Measurements from ENCODE around the gene KCTD4. TPM values are rescaled to one million over a fixed set of nuclear protein-coding genes. Genes with fewer than 3 reads are reported as not detected.

The KCTD4 gene
- total RNA-seq, 2 donors from 2014 or later = not detected

DNA sequence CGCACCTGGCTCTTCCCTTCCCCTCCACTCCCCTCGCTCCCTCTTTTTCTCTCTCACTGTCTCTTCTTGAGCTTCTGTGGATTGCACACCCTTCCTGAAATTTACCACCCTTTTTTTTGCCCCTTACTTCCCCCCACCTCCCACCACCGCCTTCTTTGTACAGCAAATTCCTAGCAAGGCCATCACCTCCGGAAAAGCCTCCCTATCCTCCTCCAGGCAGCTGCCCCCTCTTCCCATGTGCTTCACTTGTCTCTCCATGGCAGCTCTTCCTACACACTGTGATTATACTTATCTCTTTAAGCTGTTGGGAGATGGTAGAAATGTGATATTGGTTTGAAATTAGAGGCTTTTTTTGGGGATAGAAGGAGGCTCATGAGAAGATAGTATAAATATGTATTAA is 28.3 kb upstream of the KCTD4 start:
- TF ChIP-seq, protein P1, sequence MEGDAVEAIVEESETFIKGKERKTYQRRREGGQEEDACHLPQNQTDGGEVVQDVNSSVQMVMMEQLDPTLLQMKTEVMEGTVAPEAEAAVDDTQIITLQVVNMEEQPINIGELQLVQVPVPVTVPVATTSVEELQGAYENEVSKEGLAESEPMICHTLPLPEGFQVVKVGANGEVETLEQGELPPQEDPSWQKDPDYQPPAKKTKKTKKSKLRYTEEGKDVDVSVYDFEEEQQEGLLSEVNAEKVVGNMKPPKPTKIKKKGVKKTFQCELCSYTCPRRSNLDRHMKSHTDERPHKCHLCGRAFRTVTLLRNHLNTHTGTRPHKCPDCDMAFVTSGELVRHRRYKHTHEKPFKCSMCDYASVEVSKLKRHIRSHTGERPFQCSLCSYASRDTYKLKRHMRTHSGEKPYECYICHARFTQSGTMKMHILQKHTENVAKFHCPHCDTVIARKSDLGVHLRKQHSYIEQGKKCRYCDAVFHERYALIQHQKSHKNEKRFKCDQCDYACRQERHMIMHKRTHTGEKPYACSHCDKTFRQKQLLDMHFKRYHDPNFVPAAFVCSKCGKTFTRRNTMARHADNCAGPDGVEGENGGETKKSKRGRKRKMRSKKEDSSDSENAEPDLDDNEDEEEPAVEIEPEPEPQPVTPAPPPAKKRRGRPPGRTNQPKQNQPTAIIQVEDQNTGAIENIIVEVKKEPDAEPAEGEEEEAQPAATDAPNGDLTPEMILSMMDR (IDR thresholded peaks at IDR 0.05) = no peak
- no peak overlapping the region for H3K27ac ChIP-seq
- H3K4me1 ChIP-seq (ENCODE audit: control insufficient read depth in 1 of 2, low read depth in 2 of 2) = no peaks in the 10 kb centered on the region
- H3K36me3 ChIP-seq = no peaks in the 10 kb centered on the region
- H3K9me3 ChIP-seq = no peaks in the 10 kb centered on the region
- no peak for ATAC-seq (ENCODE audit: insufficient number of reproducible peaks, low FRiP score, low read depth)
- no peaks in the 10 kb centered on the region for H3K27me3 ChIP-seq (replicated peaks; ENCODE audit: insufficient read depth)
- H3K4me3 ChIP-seq = no peak overlapping the region
- no peak for DNase-seq (ENCODE audit: low spot score)

DNA sequence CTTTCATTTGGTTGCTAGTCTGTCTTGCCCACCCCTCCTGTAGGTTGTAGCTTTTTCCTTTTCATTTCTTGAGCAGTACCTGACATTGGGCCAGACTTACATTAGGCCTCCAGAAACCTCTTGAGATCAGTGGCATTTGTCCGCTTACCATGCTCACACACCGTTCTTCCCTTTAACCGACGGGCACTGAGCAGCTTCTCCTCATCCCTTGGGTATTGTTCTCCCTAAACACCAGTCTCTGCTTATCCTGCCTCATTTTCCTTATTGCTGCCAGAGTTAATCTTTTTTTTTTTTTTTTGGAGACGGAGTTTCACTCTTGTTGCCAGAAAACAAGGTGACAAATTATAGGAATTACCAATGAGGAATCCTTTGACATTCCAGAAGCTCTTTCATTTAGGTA is 27.2 kb upstream of the KCTD4 start:
- H3K4me3 ChIP-seq = no peak overlapping the region
- H3K4me1 ChIP-seq (ENCODE audit: control insufficient read depth in 1 of 2, low read depth in 2 of 2) = no peaks in the 10 kb centered on the region
- TF ChIP-seq, protein P1 (IDR thresholded peaks at IDR 0.05) = no peak
- DNase-seq (ENCODE audit: low spot score) (no peak), ATAC-seq (ENCODE audit: insufficient number of reproducible peaks, low FRiP score, low read depth) (no peak)
- H3K36me3 ChIP-seq = no peaks in the 10 kb centered on the region
- no peaks in the 10 kb centered on the region for H3K9me3 ChIP-seq
- no peaks in the 10 kb centered on the region for H3K27me3 ChIP-seq (replicated peaks; ENCODE audit: insufficient read depth)
- no peak overlapping the region for H3K27ac ChIP-seq

DNA sequence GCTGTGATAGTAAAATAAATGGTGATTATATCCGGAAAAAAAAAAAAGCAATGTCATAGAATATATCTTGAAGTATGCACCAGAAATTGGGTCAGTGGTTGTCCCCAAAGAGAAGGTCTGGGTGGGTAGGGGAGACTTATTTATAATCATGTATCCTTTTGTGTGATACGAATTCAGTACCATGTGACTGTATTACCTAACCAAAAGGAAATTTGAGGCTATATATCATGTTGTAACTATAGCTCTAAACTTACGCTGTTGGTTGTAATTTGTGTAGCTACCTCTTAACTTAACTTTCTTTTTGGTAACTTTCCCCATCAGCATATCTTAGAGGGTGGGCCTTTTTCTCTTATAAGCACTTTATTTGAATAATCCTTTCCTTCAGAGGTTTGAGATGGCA is 25.2 kb upstream of the KCTD4 start:
- Histone ChIP-seq H3K36me3 (no peaks in the 10 kb centered on the region), H3K9me3 (no peaks in the 10 kb centered on the region), H3K27me3 (replicated peaks; ENCODE audit: insufficient read depth) (no peaks in the 10 kb centered on the region), H3K4me3 (no peak overlapping the region), H3K27ac (no peak overlapping the region), H3K4me1 (ENCODE audit: control insufficient read depth in 1 of 2, low read depth in 2 of 2) (no peaks in the 10 kb centered on the region)
- ATAC-seq (ENCODE audit: insufficient number of reproducible peaks, low FRiP score, low read depth) (no peak), DNase-seq (ENCODE audit: low spot score) (no peak)
- TF ChIP-seq, protein P1 (IDR thresholded peaks at IDR 0.05) = no peak

DNA sequence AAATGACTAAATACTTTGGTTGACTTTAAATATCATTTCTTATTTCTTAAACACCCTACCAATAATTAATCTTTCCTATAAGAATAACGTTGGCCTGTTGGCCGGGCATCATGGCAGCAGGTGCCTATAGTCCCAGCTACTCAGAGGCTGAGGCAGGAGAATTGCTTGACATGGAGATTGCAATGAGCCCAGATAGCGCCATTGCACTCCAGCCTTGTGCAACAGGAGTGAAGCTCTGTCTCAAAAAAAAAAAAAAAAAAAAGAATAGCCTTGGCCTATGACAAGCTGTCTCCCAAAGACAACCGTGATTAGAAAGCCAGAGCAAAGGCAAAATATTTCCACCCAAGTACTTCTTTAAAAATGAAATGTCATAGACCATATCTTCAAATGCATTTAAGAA is 24.5 kb upstream of the KCTD4 start:
- H3K27ac ChIP-seq = no peak overlapping the region
- no peaks in the 10 kb centered on the region for H3K27me3 ChIP-seq (replicated peaks; ENCODE audit: insufficient read depth)
- no peaks in the 10 kb centered on the region for H3K9me3 ChIP-seq
- no peaks in the 10 kb centered on the region for H3K4me1 ChIP-seq (ENCODE audit: control insufficient read depth in 1 of 2, low read depth in 2 of 2)
- DNase-seq (ENCODE audit: low spot score) (no peak), ATAC-seq (ENCODE audit: insufficient number of reproducible peaks, low FRiP score, low read depth) (no peak)
- TF ChIP-seq, protein P1 (IDR thresholded peaks at IDR 0.05) = no peak
- H3K4me3 ChIP-seq = no peak overlapping the region
- H3K36me3 ChIP-seq = no peaks in the 10 kb centered on the region

DNA sequence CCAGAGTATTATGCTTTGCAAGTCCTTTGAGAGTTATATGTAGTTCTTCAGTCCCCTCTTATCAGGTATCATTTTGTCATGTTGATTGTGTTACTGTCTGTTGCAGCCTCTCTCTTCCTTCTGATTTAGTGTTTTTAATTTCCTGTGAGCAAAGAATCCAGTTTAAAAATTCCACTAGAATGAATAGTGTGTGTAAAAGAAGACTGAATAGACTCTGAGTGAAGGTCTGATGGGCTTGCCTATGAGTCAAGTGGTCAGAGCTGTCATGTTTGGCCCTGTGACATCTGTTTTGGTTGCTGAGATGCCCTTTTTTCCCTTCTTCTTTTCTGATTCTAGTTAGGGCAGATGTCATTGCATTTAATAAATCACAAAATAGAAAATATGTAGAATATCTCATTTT is 23.3 kb upstream of the KCTD4 start:
- Histone ChIP-seq H3K36me3 (no peaks in the 10 kb centered on the region), H3K4me1 (ENCODE audit: control insufficient read depth in 1 of 2, low read depth in 2 of 2) (no peaks in the 10 kb centered on the region), H3K9me3 (no peaks in the 10 kb centered on the region), H3K4me3 (no peak overlapping the region), H3K27ac (no peak overlapping the region), H3K27me3 (replicated peaks; ENCODE audit: insufficient read depth) (no peaks in the 10 kb centered on the region)
- TF ChIP-seq, protein P1 (IDR thresholded peaks at IDR 0.05) = no peak
- ATAC-seq (ENCODE audit: insufficient number of reproducible peaks, low FRiP score, low read depth) (no peak), DNase-seq (ENCODE audit: low spot score) (no peak)

Measured in thoracic aorta (tissue), 2 donors.